GM19023 (cell line): Measurements from ENCODE around the gene IQSEC3.

Experiments used
- ATAC-seq: cut with Tn5 transposase; IDR thresholded peaks from one replicate; pipeline ENCODE4 v1.9.1; 2021; ENCODE audit warnings: mild to moderate bottlenecking, moderate library complexity; ENCODE audit not compliant: unreplicated experiment

Gene IQSEC3

GRCh38 chr12:162467-163307 is 96.1 kb downstream of the IQSEC3 start:
- no peak for ATAC-seq

GRCh38 chr12:163406-163986 is 96.9 kb downstream of the IQSEC3 start:
- ATAC-seq: no peak

- ATAC-seq: no peak
Measured at GRCh38 chr12:164207-164606, 97.6 kb downstream of the IQSEC3 start.

GRCh38 chr12:165862-166368 is 99.3 kb downstream of the IQSEC3 start:
- ATAC-seq: no peak

- no peak for ATAC-seq
Measured at GRCh38 chr12:166425-167075, 100.0 kb downstream of the IQSEC3 start.

- no peak for ATAC-seq
Measured at GRCh38 chr12:167959-168600, 101.5 kb downstream of the IQSEC3 start.

- no peak for ATAC-seq
Measured at GRCh38 chr12:168763-169525, 102.4 kb downstream of the IQSEC3 start.

- ATAC-seq: no peak
Measured at GRCh38 chr12:169528-170370, 103.2 kb downstream of the IQSEC3 start.

- no peak for ATAC-seq
Measured at GRCh38 chr12:170371-171225, 104.0 kb downstream of the IQSEC3 start.

- no peak for ATAC-seq
Measured at GRCh38 chr12:171276-171675, 104.7 kb downstream of the IQSEC3 start.

GRCh38 chr12:171743-172676 is 105.4 kb downstream of the IQSEC3 start:
- ATAC-seq: no peak

GRCh38 chr12:172732-173161 is 106.2 kb downstream of the IQSEC3 start:
- no peak for ATAC-seq

- ATAC-seq: no peak
Measured at GRCh38 chr12:174124-174523, 107.6 kb downstream of the IQSEC3 start.

GRCh38 chr12:174596-174995 is 108.0 kb downstream of the IQSEC3 start:
- no peak for ATAC-seq

- ATAC-seq: no peak
Measured at GRCh38 chr12:175250-175649, 108.7 kb downstream of the IQSEC3 start.

- ATAC-seq: no peak
Measured at GRCh38 chr12:175759-176158, 109.2 kb downstream of the IQSEC3 start.

- ATAC-seq: no peak
Measured at GRCh38 chr12:176321-177181, 110.0 kb downstream of the IQSEC3 start.
